Stimulated activated CD4-positive, alpha-beta T cell treated with anti-CD3 and anti-CD28 coated beads, Interleukin-1b, Interleukin-23, amount 100 ng/mL, for 24 hours (primary cell): ENCODE measurements around the gene DNAH3.
"Not testable (repeated sequence)": the region's sequence is repeated elsewhere in the genome, so short reads cannot be mapped to it uniquely, and the experiment has no call there.

Experiments
- DNase-seq, 4 experiments: peaks; one replicate each; pipeline ENCODE4 v3.0.0-alpha.2; 2020; ENCODE audit warnings: low read depth in 4 of 4, low spot score in 1 of 4

The DNAH3 gene

GRCh38 chr16:21169249-21169981 is 18.8 kb upstream of the DNAH3 start:
- DNase-seq, result no peak

- DNase-seq, result no peak
These were observed 17.4 kb upstream of the DNAH3 start for GRCh38 chr16:21167929-21168602.

- DNase-seq, result no peak
These were observed 16.7 kb upstream of the DNAH3 start for GRCh38 chr16:21167360-21167759.

- DNase-seq, result no peak
These were observed 15.9 kb upstream of the DNAH3 start for GRCh38 chr16:21166561-21166961.

GRCh38 chr16:21164521-21165168 is 14.0 kb upstream of the DNAH3 start:
- no peak for DNase-seq

GRCh38 chr16:21163576-21163975 is 12.9 kb upstream of the DNAH3 start:
- no peak for DNase-seq

- no peak for DNase-seq
These were observed 12.1 kb upstream of the DNAH3 start for GRCh38 chr16:21162661-21163151.

- DNase-seq, result no peak
These were observed 10.6 kb upstream of the DNAH3 start for GRCh38 chr16:21161211-21161610.

GRCh38 chr16:21160276-21160675 is 9.6 kb upstream of the DNAH3 start:
- no peak for DNase-seq

- no peak for DNase-seq
These were observed 8.8 kb upstream of the DNAH3 start for GRCh38 chr16:21159281-21159951.

- peak; percentile 49 to 77 (median 66) for DNase-seq
These were observed 7.8 kb upstream of the DNAH3 start, which contains the start of gene LDAF1 for GRCh38 chr16:21158208-21159110. TSS of gene LDAF1 (plus strand) at chr16:21158674. CDS start at chr16:21161183, 2,509 bp downstream.

GRCh38 chr16:21157632-21158031 is 7.0 kb upstream of the DNAH3 start:
- DNase-seq, result no peak

- DNase-seq, result no peak
These were observed 6.3 kb upstream of the DNAH3 start for GRCh38 chr16:21156767-21157467.

GRCh38 chr16:21156011-21156410 is 5.4 kb upstream of the DNAH3 start:
- not testable (repeated sequence) for DNase-seq

- not testable (repeated sequence) for DNase-seq
These were observed 2.6 kb upstream of the DNAH3 start for GRCh38 chr16:21153124-21153729.

GRCh38 chr16:21152160-21153030 is 1.7 kb upstream of the DNAH3 start:
- DNase-seq, result not testable (repeated sequence)

GRCh38 chr16:21145738-21146137 is 4.9 kb downstream of the DNAH3 start:
- no peak for DNase-seq

GRCh38 chr16:21134053-21134452 is 16.6 kb downstream of the DNAH3 start:
- DNase-seq, result no peak
